G401 (cell line): ENCODE measurements around the gene KRTAP24-1. TPM values are rescaled to one million over a fixed set of nuclear protein-coding genes. Genes with fewer than 3 reads are reported as not detected.

Source experiments
- DNase-seq: peaks from one replicate; pipeline ENCODE4 v3.0.0-alpha.2; 2015; ENCODE audit warnings: low spot score
- in situ Hi-C: cut with HindIII; loops from 2 replicates; pipeline ENCODE4 v1.10.0; 2016; ENCODE audit warnings: low sequenced_read_pairs, mixed read lengths
- total RNA-seq: library from RNA; depleted of rRNA; stranded (reverse); fragments of >200 nt; shearing (Covaris generic); gene quantifications from 2 replicates; pipeline ENCODE4 v1.2.3, GENCODE V29; 2014; rRNA removed

KRTAP24-1 gene, protein sequence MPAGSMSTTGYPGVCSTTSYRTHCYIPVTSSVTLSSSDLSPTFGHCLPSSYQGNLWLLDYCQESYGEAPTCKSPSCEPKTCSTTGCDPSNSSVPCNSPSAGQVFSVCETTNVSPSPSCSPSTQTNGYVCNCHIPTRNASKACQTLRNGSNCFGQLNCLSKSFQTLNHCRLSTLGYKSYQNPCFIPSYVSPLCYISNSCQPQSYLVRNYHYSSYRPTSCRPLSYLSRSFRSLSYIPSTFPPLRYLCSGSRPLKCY
- total RNA-seq, result not detected in 2 replicates

DNA sequence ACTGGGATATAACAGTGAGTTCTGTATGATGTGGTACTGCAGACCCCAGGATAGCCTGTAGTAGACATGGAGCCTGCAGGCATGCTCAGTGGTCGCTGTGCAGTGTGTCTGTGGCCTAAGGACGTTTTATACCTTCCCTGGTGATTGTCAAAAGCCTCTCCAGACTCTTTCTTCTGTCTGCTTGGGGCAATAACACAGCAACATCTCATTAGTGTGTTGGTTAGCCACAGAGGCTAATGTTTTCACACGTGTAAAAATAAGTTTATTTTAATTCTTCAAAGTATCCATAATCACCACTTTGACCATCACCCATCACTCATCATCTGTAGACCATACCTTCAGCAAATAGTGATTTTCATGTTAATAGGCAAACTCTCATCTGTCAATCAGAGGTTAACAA lies at the start of gene KRTAP24-1:
Gene KRTAP24-1, minus strand, starts transcription at position 101 of the 400 bp plus-strand sequence. Its CDS starts 18 bp downstream, at position 83.
- no peak for DNase-seq
- in situ Hi-C loops, result no loop called here

DNA sequence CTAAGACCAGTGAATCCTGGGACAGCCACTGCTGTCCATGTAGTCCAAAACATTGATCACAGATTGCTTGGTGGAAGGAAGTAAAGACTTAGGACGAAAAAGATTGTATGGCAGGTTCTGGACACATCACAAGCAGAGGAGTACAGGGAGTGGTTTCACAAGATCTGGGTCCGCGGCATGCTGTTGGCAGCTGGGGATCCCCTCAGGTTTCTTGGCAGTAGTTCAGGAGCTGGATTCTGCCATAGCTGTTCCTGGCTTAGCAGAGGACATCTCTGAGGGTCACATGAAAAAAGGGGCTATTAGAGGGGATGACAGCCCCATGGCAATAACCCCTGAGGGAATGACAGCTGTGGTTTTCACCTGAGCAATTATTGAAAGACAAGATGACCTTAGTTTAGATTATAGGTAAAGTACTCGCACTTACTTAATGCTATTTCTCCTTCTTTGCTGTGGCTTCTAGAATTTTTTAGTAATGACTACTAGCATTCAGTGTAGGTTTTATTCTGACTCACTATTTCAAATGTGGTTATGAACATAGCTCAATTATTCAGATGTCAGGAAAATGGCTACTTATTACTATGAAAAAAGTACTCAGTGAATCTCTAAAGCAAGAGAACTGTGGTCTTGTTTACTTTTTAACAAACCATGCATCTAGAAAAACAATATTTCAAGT lies 46.6 kb upstream of the KRTAP24-1 start:
- in situ Hi-C loops, result no loop called here
- DNase-seq, result no peak

DNA sequence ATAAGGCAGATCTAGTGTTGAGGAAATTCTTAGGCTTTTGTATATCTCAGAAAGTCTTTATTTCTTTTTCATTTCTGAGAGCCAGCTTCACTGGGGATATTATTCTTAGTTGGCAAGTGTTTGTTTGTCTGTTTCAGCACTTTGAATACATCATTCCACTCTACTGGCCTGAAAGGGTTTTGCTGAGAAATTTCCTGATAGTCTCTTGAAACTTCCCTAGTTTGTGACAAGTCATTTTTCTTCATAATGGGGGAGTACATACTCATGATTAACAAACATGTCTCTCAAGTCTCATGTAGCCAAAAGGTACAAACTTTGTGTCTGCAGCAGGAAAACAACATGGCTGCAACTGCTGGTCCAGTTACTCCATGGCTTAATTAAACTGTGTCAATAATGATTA lies 43.6 kb upstream of the KRTAP24-1 start:
- in situ Hi-C loops, result no loop called here
- no peak for DNase-seq

DNA sequence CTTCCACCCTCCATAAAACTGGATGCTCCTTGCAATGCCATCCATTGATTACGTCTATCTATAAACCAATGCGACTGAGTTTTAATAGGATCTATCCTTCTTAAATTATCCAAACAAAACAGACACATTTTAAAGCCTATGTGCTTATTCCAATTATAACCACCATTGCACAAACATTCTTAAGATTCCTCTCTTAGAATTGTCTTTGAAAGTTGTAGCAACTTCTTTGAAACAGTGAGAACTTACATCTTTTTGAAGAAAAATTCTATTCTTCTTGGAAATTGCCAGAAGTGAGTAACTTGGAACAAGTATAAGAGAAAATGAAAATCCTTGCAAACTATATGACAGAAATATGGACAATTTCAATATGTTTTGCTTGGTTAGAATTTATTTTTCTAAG lies 37.5 kb upstream of the KRTAP24-1 start, which contains the start of gene KRTAP26-1:
Gene KRTAP26-1, minus strand, starts transcription at position 101 of the 400 bp plus-strand sequence. CDS start 280 bp downstream, outside the sequence.
- in situ Hi-C loops, result no loop called here
- no peak for DNase-seq

DNA sequence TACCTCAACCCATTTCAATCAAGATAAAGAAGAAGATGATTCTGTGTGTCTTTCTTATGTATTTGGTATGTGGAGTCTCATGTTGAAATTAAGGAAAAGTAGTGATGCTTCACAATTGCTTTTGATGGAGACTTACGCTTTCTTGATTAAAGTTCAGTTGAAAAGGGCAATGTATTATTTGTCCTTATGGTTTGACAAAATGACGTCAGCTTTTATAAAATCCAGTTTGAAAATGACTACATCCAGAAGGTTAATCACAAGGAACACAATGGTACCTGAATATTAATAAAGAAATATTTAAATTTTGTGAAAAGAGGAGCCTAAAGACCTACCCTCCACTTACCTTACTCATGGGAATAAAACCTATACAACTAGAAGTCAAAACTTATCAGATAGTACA lies 33.0 kb upstream of the KRTAP24-1 start:
- in situ Hi-C loops, result no loop called here
- no peak for DNase-seq

DNA sequence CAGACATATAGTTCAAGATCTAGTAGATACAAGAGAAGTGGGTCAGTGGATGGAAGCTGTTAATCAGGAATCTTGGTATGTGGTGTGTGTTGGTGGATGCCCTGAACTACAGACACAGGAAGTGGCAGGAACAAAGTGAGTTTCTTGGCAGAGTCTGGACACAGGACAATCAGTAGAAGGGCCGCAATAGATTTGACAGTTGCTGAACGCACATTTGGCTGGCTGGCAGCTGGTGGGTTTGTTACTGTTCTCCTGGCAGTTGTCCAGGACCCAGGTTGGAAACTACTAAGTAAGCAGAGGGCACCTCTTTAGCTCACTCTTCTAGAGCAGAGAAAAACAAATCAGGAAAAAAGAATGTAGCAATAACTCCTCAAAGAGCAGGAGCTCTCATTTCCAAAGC lies 24.1 kb upstream of the KRTAP24-1 start:
- in situ Hi-C loops, result no loop called here

DNA sequence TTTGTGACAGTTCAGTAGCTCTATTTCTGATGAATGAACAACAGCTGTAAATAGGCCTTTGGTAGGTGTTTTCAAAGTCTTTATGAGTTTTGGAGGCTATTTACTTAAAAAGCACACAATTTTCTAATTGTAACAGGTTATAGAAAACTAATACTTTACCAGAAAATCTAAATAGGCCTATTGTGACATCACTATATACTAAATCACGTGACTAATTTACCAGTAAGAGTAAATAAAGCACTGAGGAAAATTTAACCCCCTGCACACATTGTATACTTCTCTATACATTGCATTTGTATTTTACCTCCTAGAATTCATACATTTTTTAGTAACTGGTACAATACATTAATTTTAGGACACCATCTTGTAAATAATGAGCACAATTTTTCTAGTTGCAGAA lies 22.4 kb upstream of the KRTAP24-1 start:
- in situ Hi-C loops, result no loop called here
- no peak for DNase-seq

More for the DNA sequence above, 24.1 kb upstream of the KRTAP24-1 start:
- DNase-seq, result no peak

DNA sequence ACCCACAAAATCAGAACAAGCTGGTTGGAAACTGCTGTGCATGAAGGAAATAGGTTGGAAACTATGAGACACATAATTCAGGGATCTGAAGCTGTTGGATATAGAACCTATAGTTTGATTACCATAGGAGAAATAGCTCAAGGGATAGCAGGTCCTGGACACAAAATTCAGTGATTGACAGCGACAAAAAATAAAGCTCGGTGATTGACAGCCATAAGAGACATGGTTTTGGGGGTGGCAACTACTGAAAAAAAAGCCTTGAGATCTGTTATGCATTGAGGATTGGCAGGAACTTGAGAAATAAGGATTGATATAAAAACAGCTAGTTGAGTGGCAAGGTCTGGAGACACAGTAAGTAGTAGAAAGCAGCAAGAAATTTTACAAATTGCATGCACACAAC lies 6.5 kb upstream of the KRTAP24-1 start, which contains the start of gene KRTAP25-1:
Gene KRTAP25-1, minus strand, starts transcription at position 300 of the 400 bp plus-strand sequence. Its CDS starts 24 bp downstream, at position 276.
- in situ Hi-C loops, result no loop called here
- no peak for DNase-seq

DNA sequence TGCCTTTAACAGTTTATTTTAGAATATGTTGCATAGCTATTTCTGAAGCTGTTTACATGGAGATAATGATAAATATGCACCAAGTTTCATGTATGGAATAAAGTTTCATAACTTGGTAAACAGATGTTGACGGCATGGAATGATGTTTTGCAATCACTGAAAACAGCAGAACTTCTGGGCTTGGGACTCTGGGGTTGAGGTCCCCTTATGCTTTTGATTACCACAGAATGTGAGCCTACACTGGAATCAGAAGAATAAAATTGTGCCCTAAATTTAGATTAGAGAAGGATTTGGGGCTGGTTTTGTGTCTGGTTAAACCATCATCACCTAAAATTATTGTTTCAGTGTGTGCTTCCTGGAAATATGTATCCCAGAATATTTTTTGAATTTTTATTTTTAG lies 11.1 kb downstream of the KRTAP24-1 start:
- no peak for DNase-seq

DNA sequence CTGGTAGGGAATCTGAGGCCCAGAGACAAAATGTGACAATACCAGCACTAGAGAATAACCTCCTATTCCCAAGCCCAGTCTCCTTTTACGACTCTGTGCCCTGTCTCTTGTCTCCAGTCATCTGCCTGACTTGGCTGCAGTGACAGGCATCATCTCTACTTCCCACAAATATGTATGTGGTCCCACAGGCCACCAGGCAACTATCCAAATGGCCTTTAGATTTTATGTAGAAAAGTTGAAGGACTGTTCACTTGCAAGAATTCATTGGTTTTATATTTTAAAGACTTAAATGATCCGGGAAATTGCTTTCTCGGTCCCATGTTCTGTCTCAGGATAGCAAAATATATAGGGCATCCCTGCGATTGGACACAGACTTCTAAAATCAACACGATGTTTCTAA lies 11.6 kb downstream of the KRTAP24-1 start:
- in situ Hi-C loops, result no loop called here

More for the DNA sequence above, 11.1 kb downstream of the KRTAP24-1 start:
- in situ Hi-C loops, result no loop called here

DNA sequence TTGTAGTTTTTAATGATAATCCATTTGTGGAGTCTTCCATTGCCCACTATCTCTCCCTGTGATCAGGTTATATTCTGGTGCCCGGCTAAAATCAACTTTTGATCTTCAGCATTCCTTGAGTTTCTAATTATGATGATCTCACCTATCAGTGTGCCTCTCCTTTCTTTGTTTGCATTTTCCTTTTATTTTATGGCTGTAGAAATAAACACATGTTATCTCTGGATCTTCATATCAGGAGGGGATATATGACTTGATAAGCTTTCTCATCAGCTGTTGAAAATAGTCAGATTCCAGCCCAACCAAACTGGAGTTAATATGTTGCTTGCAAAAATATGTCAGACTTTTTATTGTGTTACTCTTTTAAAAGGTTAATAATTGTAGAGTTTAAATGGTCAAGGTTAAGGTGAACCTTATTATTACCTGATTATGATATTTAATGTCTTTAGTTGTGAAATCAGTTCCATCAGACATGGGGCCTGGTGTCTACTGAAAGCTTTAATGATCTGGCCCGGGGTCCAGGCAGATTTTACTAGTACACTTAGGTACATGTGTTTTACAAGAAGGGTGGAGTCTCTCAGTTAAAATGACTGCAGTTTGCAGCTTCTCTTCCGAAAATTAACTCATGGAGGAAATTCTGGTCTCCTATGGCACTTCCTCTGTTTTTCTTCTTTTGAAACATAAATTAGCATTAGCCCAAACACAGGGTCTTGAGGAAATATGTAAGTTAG lies 12.8 kb downstream of the KRTAP24-1 start:
- DNase-seq, result no peak
- in situ Hi-C loops, result no loop called here

More for the DNA sequence above, 11.6 kb downstream of the KRTAP24-1 start:
- DNase-seq, result no peak

DNA sequence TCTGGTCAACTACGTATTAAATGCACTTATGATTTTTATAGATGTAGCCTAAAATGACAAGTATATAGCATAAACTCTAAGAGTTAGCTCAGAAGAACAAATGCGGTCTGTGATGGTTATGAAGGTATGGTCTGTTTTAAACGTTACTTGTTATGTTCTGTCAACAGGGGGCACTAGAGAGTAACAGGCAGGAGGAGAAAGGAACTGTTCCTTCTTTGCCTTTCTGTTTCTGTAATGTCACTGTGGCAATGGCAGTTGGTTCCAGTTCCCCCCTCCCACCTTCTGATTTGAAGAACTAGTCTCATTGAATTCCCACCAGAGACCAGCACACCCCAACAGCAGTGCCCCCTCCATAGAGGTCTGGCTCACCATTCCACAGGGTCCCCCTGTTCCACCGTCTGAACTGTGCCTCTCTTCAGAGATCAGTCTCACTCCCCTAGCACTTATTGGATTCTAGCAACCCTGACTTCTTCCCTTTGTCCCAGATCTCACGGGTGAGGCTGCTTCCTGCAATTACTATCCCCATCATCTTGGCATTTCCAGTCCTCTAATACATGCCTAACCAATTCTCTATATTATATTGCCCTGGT lies 14.0 kb downstream of the KRTAP24-1 start:
- in situ Hi-C loops, result no loop called here
- DNase-seq, result no peak

DNA sequence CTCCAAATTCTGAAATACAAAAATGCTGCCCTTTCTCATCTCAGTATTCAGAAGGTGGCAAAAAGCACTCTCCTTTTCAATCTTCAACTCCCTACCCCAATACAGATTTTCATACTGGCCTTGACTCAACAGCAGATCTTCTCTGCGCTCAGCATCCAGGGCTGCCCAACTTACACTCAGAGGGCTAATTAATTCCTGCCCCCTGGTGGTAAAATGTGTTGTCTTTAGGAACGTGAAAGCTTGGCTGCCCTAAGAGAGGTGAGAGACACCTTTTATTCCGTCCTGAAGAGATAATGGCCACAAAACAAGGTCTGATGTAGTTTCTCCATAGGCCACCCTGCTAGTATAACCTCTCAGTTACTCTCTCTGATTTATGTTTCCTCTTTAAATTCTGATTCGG lies 25.0 kb downstream of the KRTAP24-1 start:
- in situ Hi-C loops, result no loop called here
- no peak for DNase-seq

DNA sequence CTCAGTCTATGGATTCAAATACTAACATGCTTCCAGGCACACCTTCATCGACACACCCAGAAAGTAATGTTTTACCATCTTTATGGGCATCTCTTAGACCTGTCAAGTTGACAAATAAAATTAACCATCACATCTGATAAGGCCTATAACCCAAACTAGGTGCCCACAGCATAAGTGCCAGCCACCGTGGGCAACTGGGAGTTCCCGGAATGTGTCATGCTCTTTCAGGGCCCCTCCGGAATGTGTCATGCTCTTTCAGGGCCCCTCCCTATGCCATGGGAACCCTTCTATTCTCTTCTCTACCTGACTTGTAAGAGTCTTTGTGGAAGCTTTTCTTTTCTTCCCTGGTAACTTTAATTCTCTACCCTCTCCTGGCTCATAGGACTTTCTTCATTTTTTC lies 26.6 kb downstream of the KRTAP24-1 start:
- in situ Hi-C loops, result no loop called here
- DNase-seq, result no peak

DNA sequence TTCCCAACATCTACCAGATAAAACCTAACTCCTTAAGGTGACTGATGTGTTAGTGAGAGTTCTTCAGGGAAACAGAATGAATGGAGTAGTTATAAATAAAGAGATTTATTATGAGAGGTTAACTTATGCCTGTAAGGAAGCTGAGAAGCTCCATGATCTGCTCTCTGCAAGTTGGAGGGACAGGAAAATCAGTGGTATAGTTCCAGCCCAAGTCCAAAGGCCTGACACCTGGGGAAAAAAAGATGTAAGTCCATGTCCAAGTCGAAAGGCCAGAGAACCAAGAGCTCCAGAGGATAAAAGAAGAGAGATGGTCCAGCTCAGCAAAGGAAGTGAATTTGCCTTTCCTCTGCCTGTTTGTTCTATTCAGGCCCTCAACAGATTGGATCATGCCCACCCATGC lies 27.1 kb downstream of the KRTAP24-1 start:
- in situ Hi-C loops, result no loop called here

DNA sequence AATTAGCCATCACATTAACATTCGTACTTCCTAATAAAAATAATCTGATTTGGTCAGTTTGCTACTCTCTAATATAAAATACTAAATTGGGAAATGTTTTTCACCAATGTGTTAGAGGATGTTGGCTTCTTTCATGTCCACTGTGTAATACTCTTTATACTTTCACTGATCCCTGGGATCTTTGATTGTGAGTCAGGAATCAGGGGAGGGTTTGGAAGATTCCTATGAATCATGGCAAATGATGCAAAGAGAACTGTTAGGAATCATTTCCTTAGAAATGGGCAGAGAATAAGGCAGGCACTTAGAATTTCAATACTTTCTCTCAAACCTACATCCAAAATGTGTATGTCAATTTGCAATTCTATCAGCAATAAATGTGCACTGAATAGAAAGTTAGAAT lies 31.0 kb downstream of the KRTAP24-1 start:
- in situ Hi-C loops, result no loop called here
- no peak for DNase-seq

More for the DNA sequence above, 27.1 kb downstream of the KRTAP24-1 start:
- no peak for DNase-seq

DNA sequence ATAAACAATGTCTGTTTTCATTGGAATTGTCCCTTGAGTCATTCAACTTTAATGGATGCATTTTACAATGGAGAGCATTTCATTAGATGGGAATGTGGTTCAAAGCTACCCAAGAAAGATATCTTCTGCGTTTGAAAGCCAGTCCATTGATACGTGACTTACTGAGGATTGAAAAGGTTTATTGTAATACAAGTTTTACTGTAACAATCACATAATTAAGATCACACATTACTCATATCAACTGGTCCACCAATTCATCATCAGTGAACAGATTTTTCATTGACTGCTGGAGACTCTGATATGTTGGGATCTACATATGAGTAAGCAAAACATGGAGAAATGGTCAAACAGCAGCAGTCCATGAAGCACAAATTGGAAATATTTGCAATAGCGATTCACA lies 32.8 kb downstream of the KRTAP24-1 start:
- in situ Hi-C loops, result no loop called here
- no peak for DNase-seq

DNA sequence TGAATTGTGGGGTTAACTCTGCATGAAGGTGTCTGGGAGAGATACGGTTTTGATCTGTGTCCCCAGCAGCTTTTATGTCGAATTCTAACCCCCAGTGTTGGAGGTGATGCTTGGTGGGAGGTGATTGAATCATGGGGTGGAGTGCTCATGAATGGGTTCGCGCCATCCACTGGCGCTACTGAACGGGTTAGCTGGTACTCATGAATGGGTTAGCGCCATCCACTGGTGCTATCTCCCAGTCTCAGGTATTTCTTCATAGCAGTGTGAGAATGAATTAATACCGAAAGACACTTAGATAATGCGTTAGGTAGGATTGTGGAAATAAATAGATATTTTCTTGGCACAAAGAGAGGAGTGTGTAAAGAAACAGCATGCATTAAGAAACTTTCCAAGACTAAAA lies 33.9 kb downstream of the KRTAP24-1 start:
- DNase-seq, result no peak
- in situ Hi-C loops, result no loop called here

DNA sequence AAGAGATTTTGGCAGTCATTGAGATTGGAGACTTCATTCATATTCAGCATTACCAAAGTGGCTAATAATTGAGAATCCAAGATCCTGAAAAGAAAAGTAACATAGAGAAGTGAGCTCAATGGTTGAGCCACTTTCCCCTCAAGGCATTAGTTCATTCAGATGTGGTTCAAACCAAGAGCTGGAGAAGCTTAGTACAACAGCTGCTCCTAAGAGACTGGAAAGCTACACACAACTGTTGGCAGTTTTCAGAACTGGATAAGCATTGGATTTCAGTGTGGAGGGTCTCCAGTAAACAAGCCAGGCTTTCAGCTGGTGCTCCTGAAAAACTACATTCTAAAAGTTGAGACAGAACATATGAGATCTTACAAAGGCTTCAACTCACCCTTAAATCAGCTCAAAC lies 37.7 kb downstream of the KRTAP24-1 start:
- in situ Hi-C loops, result no loop called here
- DNase-seq, result no peak

DNA sequence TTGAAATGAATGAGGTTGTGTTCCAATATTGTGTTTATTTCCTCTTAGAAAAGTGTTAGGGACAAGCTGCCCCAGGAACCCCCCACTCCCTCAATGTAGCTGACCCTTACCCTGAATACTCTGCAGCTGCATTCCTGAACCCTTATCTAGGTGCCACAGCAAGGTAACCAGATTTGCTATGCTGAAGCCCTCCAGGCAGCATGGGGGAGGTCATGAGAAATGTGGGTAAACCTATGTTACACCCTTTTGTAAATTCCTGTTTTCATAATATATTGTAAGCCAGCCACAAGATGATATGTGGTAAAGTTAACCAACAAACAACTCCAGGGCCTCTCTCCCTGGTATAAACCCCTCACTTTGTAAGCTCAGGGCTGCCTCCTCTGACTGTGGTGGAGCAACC lies 39.1 kb downstream of the KRTAP24-1 start:
- in situ Hi-C loops, result no loop called here
- no peak for DNase-seq
